DMS 273 (cell line): ENCODE results near the gene GLOD5.
A peak's percentile ranks its signal among the peaks of the same experiment; 100 is the strongest.

Experiments
- DNase-seq: peaks from one replicate; lab custom pipeline; 2025; ENCODE audit not compliant: unreplicated experiment; lab: John Stamatoyannopoulos, UW

GLOD5 gene

GRCh38 chrX:48761674-48762471 is at the start of gene GLOD5:
Gene GLOD5, plus strand, starts transcription at chrX:48761747. Its CDS starts 44 bp downstream, at chrX:48761791.
- peak; percentile 59 for DNase-seq

GRCh38 chrX:48711929-48712505 is 49.5 kb upstream of the GLOD5 start:
- DNase-seq = no peak

GRCh38 chrX:48713847-48714246 is 47.7 kb upstream of the GLOD5 start:
- no peak for DNase-seq

- no peak for DNase-seq
Measured at GRCh38 chrX:48714573-48714972, 47.0 kb upstream of the GLOD5 start.

- peak; percentile 54 for DNase-seq
Measured at GRCh38 chrX:48715072-48715471, 46.5 kb upstream of the GLOD5 start.

- DNase-seq = no peak
Measured at GRCh38 chrX:48715876-48716502, 45.6 kb upstream of the GLOD5 start.

- DNase-seq = no peak
Measured at GRCh38 chrX:48719958-48720357, 41.6 kb upstream of the GLOD5 start.

GRCh38 chrX:48720577-48721250 is 40.8 kb upstream of the GLOD5 start:
- DNase-seq = no peak

- no peak for DNase-seq
Measured at GRCh38 chrX:48721916-48722315, 39.6 kb upstream of the GLOD5 start.

GRCh38 chrX:48726596-48726995 is 35.0 kb upstream of the GLOD5 start:
- no peak for DNase-seq

GRCh38 chrX:48728653-48729052 is 32.9 kb upstream of the GLOD5 start:
- DNase-seq = no peak

GRCh38 chrX:48736303-48736702 is 25.2 kb upstream of the GLOD5 start:
- peak; percentile 39 for DNase-seq

- DNase-seq = no peak
Measured at GRCh38 chrX:48736878-48737212, 24.7 kb upstream of the GLOD5 start.

- DNase-seq = peak; percentile 99
Measured at GRCh38 chrX:48737213-48737938, 24.2 kb upstream of the GLOD5 start.

GRCh38 chrX:48737940-48738339 is 23.6 kb upstream of the GLOD5 start:
- no peak for DNase-seq

- no peak for DNase-seq
Measured at GRCh38 chrX:48741834-48742233, 19.7 kb upstream of the GLOD5 start.

GRCh38 chrX:48745222-48745621 is 16.3 kb upstream of the GLOD5 start:
- DNase-seq = no peak

GRCh38 chrX:48747415-48748016 is 14.0 kb upstream of the GLOD5 start:
- DNase-seq = peak; percentile 25

- no peak for DNase-seq
Measured at GRCh38 chrX:48749182-48749581, 12.4 kb upstream of the GLOD5 start.

GRCh38 chrX:48751343-48751742 is 10.2 kb upstream of the GLOD5 start:
- DNase-seq = no peak

GRCh38 chrX:48752498-48752897 is 9.0 kb upstream of the GLOD5 start:
- no peak for DNase-seq
